HEK293T (cell line): Measurements from ENCODE around the gene TET2.

ENCODE experiments used
- FOXM1 ChIP-seq: fragments of 450-650 bp; IDR thresholded peaks from 2 replicates; pipeline ENCODE4 v1.6.1; 2017; ENCODE audit warnings: mild to moderate bottlenecking, borderline replicate concordance
- SP1 ChIP-seq: fragments of 450-650 bp; IDR thresholded peaks from 2 replicates; pipeline ENCODE4 v1.6.1; 2017
- SUZ12 ChIP-seq: fragments of 450-650 bp; IDR thresholded peaks from 2 replicates; pipeline ENCODE4 v1.6.1; 2016; ENCODE audit warnings: mild to moderate bottlenecking
- ZNF384 ChIP-seq: fragments of 450-650 bp; IDR thresholded peaks from 2 replicates; pipeline ENCODE4 v1.6.1; 2016

DNA sequence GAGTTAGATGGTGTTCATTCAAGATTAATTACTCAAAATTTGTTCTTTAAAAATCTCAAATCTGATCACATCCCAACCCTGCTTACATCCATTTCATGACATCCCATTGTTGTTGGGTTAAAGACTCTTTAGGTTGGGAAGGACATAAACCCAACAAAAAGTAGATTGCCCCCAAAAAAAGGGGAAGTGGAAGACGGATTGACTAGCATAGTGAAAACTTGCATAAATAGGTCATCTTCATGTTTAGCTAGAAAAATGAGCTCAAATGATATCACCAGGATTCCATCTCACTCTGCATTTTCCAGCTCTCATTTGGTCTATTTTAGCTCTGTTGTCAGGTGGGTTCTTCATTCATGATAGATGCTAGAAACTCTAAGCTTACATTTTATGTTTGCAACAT is 18.5 kb upstream of the TET2 start:
- no peak for TF ChIP-seq SP1
- no peak for TF ChIP-seq FOXM1
- TF ChIP-seq ZNF384 = no peak
- no peak for TF ChIP-seq SUZ12
